HepG2 (cell line): ENCODE data around the gene WDFY1. TPM values are rescaled to one million over a fixed set of nuclear protein-coding genes. Genes with fewer than 3 reads are reported as not detected.
A peak's percentile ranks its signal among the peaks of the same experiment; 100 is the strongest.

Experiments used
- CBX2 ChIP-seq, 2 experiments: fragments of 200-600 bp in 1 of 2; sonication (generic); formaldehyde crosslinking in 1 of 2; IDR thresholded peaks; 2 replicates each; pipeline versions ENCODE4 v1.7.0 to v1.8.1; 2018 to 2022; ENCODE audit warnings: low read depth in 2 of 2, low read length in 1 of 2, mild to moderate bottlenecking in 1 of 2, missing genetic modification reagents in 1 of 2
- CBX5 ChIP-seq: sonication (generic); formaldehyde crosslinking; IDR thresholded peaks from 2 replicates; pipeline ENCODE4 v1.4.0; 2020; ENCODE audit warnings: missing genetic modification reagents, borderline replicate concordance
- HES4 ChIP-seq: sonication (generic); formaldehyde crosslinking; IDR thresholded peaks from 2 replicates; pipeline ENCODE4 v1.9.0; 2021; ENCODE audit warnings: mild to moderate bottlenecking, missing genetic modification reagents, borderline replicate concordance
- IKZF1 ChIP-seq: fragments of 450-650 bp; IDR thresholded peaks from 2 replicates; pipeline ENCODE4 v1.7.1; 2016
- MAFG ChIP-seq: sonication (generic); formaldehyde crosslinking; IDR thresholded peaks from 2 replicates; pipeline ENCODE4 v1.5.1; 2020; ENCODE audit warnings: mild to moderate bottlenecking, missing genetic modification reagents
- RFXANK ChIP-seq: IDR thresholded peaks from 2 replicates; pipeline ENCODE4 v1.6.1; 2016
- SIX4 ChIP-seq: sonication (generic); formaldehyde crosslinking; IDR thresholded peaks from 2 replicates; pipeline ENCODE4 v1.4.0; 2020; ENCODE audit warnings: missing genetic modification reagents
- SRF ChIP-seq: IDR thresholded peaks from 2 replicates; pipeline ENCODE4 v1.6.1; 2011; ENCODE audit warnings: mild to moderate bottlenecking, low read depth, low read length, moderate library complexity
- TARDBP ChIP-seq: sonication (generic); formaldehyde crosslinking; IDR thresholded peaks from 2 replicates; pipeline ENCODE4 v1.8.0; 2022; ENCODE audit warnings: mild to moderate bottlenecking, missing genetic modification reagents
- YY1 ChIP-seq: IDR thresholded peaks from 2 replicates; pipeline ENCODE4 v1.6.1; 2011; ENCODE audit warnings: low read length, low read depth, moderate library complexity, mild to moderate bottlenecking; ENCODE audit not compliant: insufficient read depth, insufficient replicate concordance
- ZNF644 ChIP-seq: IDR thresholded peaks from 2 replicates; pipeline ENCODE4 v1.6.1; 2016; ENCODE audit warnings: low read depth
- ZNF768 ChIP-seq: sonication (generic); formaldehyde crosslinking; IDR thresholded peaks from 2 replicates; pipeline ENCODE4 v1.4.0; 2020; ENCODE audit warnings: missing genetic modification reagents
- polyA plus RNA-seq, 8 experiments: library from polyadenylated mRNA; depleted of rRNA in 3 of 8; stranded (reverse) in 7 of 8; unstranded in 1 of 8; fragments of >200 nt; fragmentation: Illumina TruSeq in 4 of 8; extraction: Trizol in 4 of 8; gene quantifications; 2 replicates each; pipeline versions ENCODE4 v1.2.1 to v1.2.3, GENCODE V29; 2011 to 2016; ENCODE audit warnings: low read depth in 4 of 8, missing spikeins in 1 of 8, mixed read lengths in 1 of 8; ENCODE audit not compliant: insufficient read depth in 1 of 8
- total RNA-seq, 5 experiments: library from RNA; depleted of rRNA; stranded (reverse); fragments of >200 nt; fragmentation: Illumina TruSeq; extraction: Trizol; gene quantifications; 2 replicates each; pipeline ENCODE4 v1.2.3, GENCODE V29; 2016; ENCODE audit warnings: low read depth in 1 of 5
- TF ChIP-seq, protein P1 (sequence below): IDR thresholded peaks from 2 replicates; pipeline ENCODE4 v1.6.1; 2016; ENCODE audit warnings: control low read depth
- TF ChIP-seq, protein P2 (sequence below): sonication (generic); formaldehyde crosslinking; conservative IDR thresholded peaks from 2 replicates; pipeline ENCODE4 v1.8.0; 2022; ENCODE audit warnings: mild to moderate bottlenecking, moderate library complexity, missing genetic modification reagents
- TF ChIP-seq, protein P3 (sequence below): sonication (generic); formaldehyde crosslinking; IDR thresholded peaks from 2 replicates; pipeline ENCODE4 v1.4.0; 2020; ENCODE audit warnings: mild to moderate bottlenecking, missing genetic modification reagents
- TF ChIP-seq, protein P4 (sequence below): sonication (generic); formaldehyde crosslinking; IDR thresholded peaks from 2 replicates; pipeline ENCODE4 v1.4.0; 2020; ENCODE audit warnings: missing genetic modification reagents
- TF ChIP-seq, protein P5 (sequence below): sonication (generic); formaldehyde crosslinking; IDR thresholded peaks from 2 replicates; pipeline ENCODE4 v1.4.0; 2020; ENCODE audit warnings: mild to moderate bottlenecking, missing genetic modification reagents
- TF ChIP-seq, protein P6 (sequence below): sonication (generic); formaldehyde crosslinking; IDR thresholded peaks from 2 replicates; pipeline ENCODE4 v1.4.0; 2020; ENCODE audit warnings: missing genetic modification reagents, borderline replicate concordance

WDFY1 gene
- total and polyA plus RNA-seq, 2 of the 13 experiments (the other 11 are each of a cell fraction or from before 2014, with no cell fraction given): 77.0 to 78.4 TPM

DNA sequence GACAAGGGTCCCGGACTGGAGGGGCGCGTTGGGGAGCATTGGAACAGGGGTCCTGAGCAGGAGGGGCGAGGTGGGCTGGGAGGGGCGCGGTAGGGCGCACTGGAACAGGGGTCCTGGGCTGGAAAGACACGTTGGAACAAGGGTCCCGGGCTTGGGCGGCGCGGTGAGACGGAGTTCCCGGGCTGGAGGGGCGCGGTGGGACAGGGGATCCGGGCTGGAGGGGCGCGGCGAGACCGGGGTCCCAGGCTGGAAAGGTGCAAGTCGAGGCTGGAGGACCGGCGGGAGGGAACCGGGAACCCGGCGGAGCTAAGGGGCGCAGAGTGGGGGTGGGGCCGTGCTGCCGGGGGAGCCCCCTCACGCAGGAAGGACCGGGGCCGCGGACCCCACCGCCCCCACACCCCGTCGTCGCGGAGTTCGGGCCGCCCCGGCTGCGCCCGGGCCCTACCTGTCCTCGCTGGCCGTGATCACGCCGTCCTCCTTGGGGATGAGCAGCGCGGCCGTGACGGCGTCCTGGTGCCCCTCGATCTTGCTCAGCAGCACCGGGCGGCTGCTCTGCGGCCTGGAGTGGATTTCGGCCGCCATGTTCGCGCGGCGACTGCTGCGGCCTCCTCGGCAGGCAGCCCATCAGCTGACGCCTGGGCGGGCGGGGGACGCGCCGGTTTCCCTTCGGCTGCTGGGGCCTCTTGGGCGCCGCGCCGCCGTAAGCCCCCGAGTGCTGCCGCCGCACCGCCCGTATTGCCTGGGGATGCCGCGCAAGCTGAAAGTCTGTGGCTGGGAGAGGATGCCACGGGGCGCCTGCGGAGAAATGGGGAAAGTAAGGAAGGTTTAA lies at the start of gene WDFY1 (continued):
- TF ChIP-seq, protein P1, sequence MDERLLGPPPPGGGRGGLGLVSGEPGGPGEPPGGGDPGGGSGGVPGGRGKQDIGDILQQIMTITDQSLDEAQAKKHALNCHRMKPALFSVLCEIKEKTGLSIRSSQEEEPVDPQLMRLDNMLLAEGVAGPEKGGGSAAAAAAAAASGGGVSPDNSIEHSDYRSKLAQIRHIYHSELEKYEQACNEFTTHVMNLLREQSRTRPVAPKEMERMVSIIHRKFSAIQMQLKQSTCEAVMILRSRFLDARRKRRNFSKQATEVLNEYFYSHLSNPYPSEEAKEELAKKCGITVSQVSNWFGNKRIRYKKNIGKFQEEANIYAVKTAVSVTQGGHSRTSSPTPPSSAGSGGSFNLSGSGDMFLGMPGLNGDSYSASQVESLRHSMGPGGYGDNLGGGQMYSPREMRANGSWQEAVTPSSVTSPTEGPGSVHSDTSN (CRISPR knock-in tag): no peak
- TF ChIP-seq CBX5 (CRISPR knock-in tag) (peak; percentile 96), SIX4 (CRISPR knock-in tag) (no peak; the same call in 1 of the 2 replicates), ZNF644 (CRISPR knock-in tag) (0 out of 2 replicates have a peak, but pooled peaks have one; percentile 64), RFXANK (CRISPR knock-in tag) (peak; percentile 92), IKZF1 (no peak), CBX2 (IDR thresholded peaks at IDR 0.05; ENCODE audit: low read depth, low read length) (no peak), CBX2 (CRISPR knock-in tag; IDR thresholded peaks at IDR 0.05; ENCODE audit: low read depth) (no peak), HES4 (CRISPR knock-in tag) (peak; percentile 85), ZNF768 (peak; percentile 85; the same call in 1 of the 2 replicates), SRF (peak; percentile 93), YY1 (peak; percentile 97), MAFG (CRISPR knock-in tag) (no peak), TARDBP (CRISPR knock-in tag) (peak; percentile 97)
- TF ChIP-seq, protein P2, sequence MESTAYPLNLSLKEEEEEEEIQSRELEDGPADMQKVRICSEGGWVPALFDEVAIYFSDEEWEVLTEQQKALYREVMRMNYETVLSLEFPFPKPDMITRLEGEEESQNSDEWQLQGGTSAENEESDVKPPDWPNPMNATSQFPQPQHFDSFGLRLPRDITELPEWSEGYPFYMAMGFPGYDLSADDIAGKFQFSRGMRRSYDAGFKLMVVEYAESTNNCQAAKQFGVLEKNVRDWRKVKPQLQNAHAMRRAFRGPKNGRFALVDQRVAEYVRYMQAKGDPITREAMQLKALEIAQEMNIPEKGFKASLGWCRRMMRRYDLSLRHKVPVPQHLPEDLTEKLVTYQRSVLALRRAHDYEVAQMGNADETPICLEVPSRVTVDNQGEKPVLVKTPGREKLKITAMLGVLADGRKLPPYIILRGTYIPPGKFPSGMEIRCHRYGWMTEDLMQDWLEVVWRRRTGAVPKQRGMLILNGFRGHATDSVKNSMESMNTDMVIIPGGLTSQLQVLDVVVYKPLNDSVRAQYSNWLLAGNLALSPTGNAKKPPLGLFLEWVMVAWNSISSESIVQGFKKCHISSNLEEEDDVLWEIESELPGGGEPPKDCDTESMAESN (CRISPR knock-in tag): peak; percentile 100
- TF ChIP-seq, protein P3, sequence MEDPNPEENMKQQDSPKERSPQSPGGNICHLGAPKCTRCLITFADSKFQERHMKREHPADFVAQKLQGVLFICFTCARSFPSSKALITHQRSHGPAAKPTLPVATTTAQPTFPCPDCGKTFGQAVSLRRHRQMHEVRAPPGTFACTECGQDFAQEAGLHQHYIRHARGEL (CRISPR knock-in tag): peak; percentile 37; the same call in 1 of the 2 replicates
- TF ChIP-seq, protein P4, sequence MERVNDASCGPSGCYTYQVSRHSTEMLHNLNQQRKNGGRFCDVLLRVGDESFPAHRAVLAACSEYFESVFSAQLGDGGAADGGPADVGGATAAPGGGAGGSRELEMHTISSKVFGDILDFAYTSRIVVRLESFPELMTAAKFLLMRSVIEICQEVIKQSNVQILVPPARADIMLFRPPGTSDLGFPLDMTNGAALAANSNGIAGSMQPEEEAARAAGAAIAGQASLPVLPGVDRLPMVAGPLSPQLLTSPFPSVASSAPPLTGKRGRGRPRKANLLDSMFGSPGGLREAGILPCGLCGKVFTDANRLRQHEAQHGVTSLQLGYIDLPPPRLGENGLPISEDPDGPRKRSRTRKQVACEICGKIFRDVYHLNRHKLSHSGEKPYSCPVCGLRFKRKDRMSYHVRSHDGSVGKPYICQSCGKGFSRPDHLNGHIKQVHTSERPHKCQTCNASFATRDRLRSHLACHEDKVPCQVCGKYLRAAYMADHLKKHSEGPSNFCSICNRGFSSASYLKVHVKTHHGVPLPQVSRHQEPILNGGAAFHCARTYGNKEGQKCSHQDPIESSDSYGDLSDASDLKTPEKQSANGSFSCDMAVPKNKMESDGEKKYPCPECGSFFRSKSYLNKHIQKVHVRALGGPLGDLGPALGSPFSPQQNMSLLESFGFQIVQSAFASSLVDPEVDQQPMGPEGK (CRISPR knock-in tag): peak; percentile 98
- TF ChIP-seq, protein P5, sequence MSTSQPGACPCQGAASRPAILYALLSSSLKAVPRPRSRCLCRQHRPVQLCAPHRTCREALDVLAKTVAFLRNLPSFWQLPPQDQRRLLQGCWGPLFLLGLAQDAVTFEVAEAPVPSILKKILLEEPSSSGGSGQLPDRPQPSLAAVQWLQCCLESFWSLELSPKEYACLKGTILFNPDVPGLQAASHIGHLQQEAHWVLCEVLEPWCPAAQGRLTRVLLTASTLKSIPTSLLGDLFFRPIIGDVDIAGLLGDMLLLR (CRISPR knock-in tag): peak; percentile 92
- TF ChIP-seq, protein P6, sequence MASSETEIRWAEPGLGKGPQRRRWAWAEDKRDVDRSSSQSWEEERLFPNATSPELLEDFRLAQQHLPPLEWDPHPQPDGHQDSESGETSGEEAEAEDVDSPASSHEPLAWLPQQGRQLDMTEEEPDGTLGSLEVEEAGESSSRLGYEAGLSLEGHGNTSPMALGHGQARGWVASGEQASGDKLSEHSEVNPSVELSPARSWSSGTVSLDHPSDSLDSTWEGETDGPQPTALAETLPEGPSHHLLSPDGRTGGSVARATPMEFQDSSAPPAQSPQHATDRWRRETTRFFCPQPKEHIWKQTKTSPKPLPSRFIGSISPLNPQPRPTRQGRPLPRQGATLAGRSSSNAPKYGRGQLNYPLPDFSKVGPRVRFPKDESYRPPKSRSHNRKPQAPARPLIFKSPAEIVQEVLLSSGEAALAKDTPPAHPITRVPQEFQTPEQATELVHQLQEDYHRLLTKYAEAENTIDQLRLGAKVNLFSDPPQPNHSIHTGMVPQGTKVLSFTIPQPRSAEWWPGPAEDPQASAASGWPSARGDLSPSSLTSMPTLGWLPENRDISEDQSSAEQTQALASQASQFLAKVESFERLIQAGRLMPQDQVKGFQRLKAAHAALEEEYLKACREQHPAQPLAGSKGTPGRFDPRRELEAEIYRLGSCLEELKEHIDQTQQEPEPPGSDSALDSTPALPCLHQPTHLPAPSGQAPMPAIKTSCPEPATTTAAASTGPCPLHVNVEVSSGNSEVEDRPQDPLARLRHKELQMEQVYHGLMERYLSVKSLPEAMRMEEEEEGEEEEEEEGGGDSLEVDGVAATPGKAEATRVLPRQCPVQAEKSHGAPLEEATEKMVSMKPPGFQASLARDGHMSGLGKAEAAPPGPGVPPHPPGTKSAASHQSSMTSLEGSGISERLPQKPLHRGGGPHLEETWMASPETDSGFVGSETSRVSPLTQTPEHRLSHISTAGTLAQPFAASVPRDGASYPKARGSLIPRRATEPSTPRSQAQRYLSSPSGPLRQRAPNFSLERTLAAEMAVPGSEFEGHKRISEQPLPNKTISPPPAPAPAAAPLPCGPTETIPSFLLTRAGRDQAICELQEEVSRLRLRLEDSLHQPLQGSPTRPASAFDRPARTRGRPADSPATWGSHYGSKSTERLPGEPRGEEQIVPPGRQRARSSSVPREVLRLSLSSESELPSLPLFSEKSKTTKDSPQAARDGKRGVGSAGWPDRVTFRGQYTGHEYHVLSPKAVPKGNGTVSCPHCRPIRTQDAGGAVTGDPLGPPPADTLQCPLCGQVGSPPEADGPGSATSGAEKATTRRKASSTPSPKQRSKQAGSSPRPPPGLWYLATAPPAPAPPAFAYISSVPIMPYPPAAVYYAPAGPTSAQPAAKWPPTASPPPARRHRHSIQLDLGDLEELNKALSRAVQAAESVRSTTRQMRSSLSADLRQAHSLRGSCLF (CRISPR knock-in tag): no peak
